ENCODE results near the gene KCNK7. TPM values are rescaled to one million over a fixed set of nuclear protein-coding genes. Genes with fewer than 3 reads are reported as not detected.

Gene KCNK7
- total and polyA plus RNA-seq, 2 donors, result 0.63 to 1.2 TPM

DNA sequence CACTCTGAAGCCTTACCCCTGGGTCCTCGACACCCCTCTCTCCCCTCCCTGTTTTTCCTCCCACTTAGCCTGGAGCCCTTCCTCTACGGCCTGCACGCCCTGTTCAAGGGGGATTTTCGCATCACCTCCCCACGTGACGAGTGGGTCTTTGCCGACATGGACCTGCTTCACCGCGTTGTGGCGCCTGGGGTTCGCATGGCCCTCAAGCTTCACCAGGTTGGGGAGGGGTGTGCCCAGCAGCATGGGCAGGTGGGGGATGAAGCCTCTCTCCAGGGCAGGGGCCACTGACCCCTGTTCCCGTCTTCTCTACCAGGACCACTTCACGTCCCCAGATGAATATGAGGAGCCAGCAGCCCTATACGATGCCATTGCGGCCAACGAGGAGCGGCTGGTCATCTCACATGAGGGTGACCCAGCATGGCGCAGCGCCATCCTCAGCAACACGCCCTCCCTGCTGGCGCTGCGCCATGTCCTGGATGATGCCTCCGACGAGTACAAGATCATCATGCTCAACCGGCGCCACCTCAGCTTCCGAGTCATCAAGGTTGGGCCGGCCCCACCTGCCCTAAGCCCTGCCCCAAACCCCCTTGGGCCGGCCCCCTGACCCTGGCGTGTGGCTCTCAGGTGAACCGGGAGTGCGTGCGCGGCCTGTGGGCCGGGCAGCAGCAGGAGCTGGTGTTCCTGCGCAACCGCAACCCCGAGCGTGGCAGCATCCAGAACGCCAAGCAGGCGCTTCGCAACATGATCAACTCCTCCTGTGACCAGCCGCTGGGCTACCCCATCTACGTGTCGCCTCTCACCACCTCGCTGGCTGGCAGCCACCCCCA is 39.5 kb upstream of the KCNK7 start:
- 93% methylated on average over 46 of the region's 46 CpGs for WGBS
- H3K4me3 ChIP-seq (ENCODE audit: low read depth, low read length), result no peak overlapping the region
- H3K27ac ChIP-seq (ENCODE audit: low read depth), result no peak overlapping the region
- H3K4me1 ChIP-seq (ENCODE audit: insufficient read depth), result no peaks in the 10 kb centered on the region
- no peak for DNase-seq (ENCODE audit: extremely low spot score)
- peaks cover 8% of the 10 kb centered on the region for H3K36me3 ChIP-seq (ENCODE audit: insufficient read depth)

DNA sequence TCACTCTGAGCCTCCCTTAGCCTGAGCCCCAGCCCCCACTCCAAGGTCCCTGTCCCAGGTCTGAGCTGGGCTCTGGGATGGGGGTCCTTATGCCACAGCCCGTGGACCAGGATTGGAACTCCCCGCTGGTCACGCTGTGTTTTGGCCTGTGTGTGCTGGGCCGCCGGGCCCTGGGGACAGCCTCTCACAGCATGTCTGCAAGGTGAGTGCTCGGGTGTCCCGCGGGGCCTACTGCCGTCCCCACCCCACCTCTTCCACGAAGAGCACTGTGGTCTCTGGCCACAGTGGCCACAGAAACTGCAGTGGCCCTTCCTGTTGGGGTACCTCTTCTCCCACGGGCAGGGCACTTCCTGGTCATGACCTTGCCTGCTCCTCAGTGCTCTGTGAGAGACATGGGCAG is 38.8 kb upstream of the KCNK7 start:
- no peak overlapping the region for H3K4me3 ChIP-seq (ENCODE audit: low read depth, low read length)
- H3K27ac ChIP-seq (ENCODE audit: low read depth), result no peak overlapping the region
- no peaks in the 10 kb centered on the region for H3K4me1 ChIP-seq (ENCODE audit: insufficient read depth)
- H3K36me3 ChIP-seq (ENCODE audit: insufficient read depth), result peaks cover 8% of the 10 kb centered on the region
- DNase-seq (ENCODE audit: extremely low spot score), result no peak
- WGBS, result 92% methylated on average over 11 of the region's 11 CpGs

DNA sequence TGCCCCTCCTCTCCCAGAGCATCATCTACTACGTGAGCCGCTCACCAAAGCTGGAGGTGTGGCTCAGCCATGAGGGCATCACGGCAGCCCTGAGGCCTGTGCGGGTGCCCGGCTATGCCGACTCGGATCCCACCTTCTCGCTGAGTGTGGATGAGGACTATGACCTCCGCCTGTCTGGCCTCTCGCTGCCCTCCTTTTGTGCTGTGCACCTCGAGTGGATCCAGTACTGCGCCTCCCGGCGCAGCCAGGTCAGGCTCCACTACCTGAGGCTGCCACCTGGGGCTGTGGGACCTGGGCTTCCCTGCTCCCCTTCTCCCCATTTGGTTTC is 38.5 kb upstream of the KCNK7 start:
- DNase-seq (ENCODE audit: extremely low spot score), result no peak
- H3K27ac ChIP-seq (ENCODE audit: low read depth), result no peak overlapping the region
- H3K4me3 ChIP-seq (ENCODE audit: low read depth, low read length), result no peak overlapping the region
- H3K36me3 ChIP-seq (ENCODE audit: insufficient read depth), result peaks cover 8% of the 10 kb centered on the region
- H3K4me1 ChIP-seq (ENCODE audit: insufficient read depth), result no peaks in the 10 kb centered on the region
- WGBS, result 91% methylated on average over 14 of the region's 14 CpGs

DNA sequence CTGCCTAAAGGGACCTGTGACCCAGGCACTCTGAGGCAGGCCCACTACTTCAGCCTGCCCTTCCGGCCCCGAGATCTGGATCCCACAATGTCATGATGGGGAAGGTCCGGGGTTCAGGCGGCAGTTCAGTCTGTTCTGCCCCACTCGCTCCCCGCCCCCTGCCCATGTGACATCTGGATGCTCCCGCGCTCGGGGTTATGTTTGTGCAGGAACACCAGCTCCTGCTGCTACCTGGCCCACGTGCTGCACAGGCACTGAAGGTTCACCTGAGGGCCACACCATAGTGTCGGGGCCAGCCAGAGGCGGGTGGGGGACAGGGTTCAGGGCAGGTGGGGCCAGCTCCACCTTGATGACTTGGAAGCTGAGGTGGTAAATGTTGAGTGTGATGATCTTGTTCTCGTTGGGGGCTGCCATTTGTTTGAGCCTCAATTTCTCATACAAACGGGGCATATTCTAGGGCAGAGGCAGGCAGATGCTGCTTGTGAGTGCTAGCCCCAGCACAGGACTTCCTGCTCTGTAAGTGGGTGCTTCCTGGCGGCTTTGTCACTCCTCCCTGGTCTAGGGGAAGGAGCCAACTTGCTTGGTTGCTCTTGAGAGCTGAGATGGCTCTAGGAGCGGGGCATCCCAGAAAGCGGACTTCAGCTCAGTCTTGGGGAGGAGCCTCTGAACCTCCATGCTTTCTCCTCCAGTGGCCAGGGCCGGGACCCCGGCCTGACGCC is 37.9 kb upstream of the KCNK7 start:
- WGBS, result 88% methylated on average over 20 of the region's 20 CpGs
- Histone ChIP-seq H3K4me3 (ENCODE audit: low read depth, low read length) (no peak overlapping the region), H3K36me3 (ENCODE audit: insufficient read depth) (peaks cover 8% of the 10 kb centered on the region), H3K4me1 (ENCODE audit: insufficient read depth) (no peaks in the 10 kb centered on the region), H3K27ac (ENCODE audit: low read depth) (no peak overlapping the region)
- no peak for DNase-seq (ENCODE audit: extremely low spot score)

DNA sequence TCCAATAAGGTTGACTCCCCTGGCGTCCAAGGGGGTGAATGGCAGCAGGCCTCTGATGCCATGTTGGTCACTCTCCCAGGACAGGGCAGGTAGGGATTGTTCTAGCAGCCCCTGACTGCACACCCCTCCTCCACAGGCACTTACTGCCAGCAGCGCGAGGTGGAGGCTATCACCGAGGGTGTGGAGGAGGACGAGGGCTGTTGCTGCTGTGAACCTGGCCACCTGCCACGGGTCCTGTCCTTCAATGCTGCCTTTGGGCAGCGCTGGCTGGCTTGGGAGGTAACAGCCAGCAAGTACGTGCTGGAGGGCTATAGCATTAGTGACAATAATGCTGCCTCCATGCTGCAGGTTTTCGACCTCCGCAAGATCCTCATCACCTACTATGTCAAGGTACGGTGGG is 34.6 kb upstream of the KCNK7 start:
- H3K4me3 ChIP-seq (ENCODE audit: low read depth, low read length), result no peak overlapping the region
- no peak overlapping the region for H3K27ac ChIP-seq (ENCODE audit: low read depth)
- DNase-seq (ENCODE audit: extremely low spot score), result no peak
- H3K36me3 ChIP-seq (ENCODE audit: insufficient read depth), result peaks cover 4% of the 10 kb centered on the region
- 89% methylated on average over 11 of the region's 11 CpGs for WGBS
- H3K4me1 ChIP-seq (ENCODE audit: insufficient read depth), result no peaks in the 10 kb centered on the region

- H3K27ac ChIP-seq (ENCODE audit: low read depth), result no peak overlapping the region
- H3K4me3 ChIP-seq (ENCODE audit: low read depth, low read length), result no peak overlapping the region
- peaks cover 3% of the 10 kb centered on the region for H3K36me3 ChIP-seq (ENCODE audit: insufficient read depth)
- WGBS, result 96% methylated on average over 14 of the region's 14 CpGs
- no peaks in the 10 kb centered on the region for H3K4me1 ChIP-seq (ENCODE audit: insufficient read depth)
- DNase-seq (ENCODE audit: extremely low spot score), result no peak
These were observed 34.0 kb upstream of the KCNK7 start for GRCh38 chr11:65629579-65629978.

GRCh38 chr11:65627202-65627601 is 31.6 kb upstream of the KCNK7 start:
- no peak for DNase-seq (ENCODE audit: extremely low spot score)
- no peak overlapping the region for H3K4me3 ChIP-seq (ENCODE audit: low read depth, low read length)
- no peak overlapping the region for H3K27ac ChIP-seq (ENCODE audit: low read depth)
- peaks cover 3% of the 10 kb centered on the region for H3K36me3 ChIP-seq (ENCODE audit: insufficient read depth)
- 95% methylated on average over 13 of the region's 13 CpGs for WGBS
- H3K4me1 ChIP-seq (ENCODE audit: insufficient read depth), result no peaks in the 10 kb centered on the region

DNA sequence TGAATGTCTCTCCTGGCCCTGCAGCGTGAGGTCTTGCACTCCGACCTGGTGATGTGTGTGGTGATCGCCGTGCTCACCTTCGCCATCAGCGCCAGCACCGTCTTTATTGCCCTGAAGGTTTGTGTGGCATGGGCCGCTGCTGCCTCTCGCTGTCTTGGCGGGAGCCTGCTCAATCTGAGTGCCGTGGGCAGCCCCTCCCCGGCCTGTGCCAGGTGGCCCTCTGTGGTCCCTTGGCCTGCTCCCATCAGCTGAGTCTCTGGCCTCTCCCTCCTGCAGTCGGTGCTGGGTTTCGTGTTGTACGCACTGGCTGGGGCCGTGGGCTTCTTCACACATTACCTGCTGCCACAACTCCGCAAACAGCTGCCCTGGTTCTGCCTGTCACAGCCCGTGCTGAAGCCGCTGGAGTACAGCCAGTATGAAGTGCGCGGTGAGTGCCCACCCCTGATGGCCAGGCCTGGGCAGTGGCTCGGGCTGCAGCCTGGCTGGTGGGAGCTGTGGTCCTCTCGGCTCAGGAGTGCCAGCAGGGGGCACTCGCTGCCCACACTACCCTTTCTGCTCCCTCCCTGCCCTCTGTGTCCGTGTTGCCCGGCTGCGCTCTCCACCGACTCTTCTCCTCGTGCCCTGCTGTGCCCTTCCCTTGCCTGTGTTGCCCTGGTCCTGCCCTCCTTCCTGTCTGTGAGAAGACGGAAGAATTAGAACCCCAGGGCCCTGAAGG is 30.2 kb upstream of the KCNK7 start:
- no peak overlapping the region for H3K27ac ChIP-seq (ENCODE audit: low read depth)
- H3K4me3 ChIP-seq (ENCODE audit: low read depth, low read length), result no peak overlapping the region
- 71% methylated on average over 30 of the region's 30 CpGs for WGBS
- no peaks in the 10 kb centered on the region for H3K4me1 ChIP-seq (ENCODE audit: insufficient read depth)
- H3K36me3 ChIP-seq (ENCODE audit: insufficient read depth), result peaks cover 3% of the 10 kb centered on the region
- no peak for DNase-seq (ENCODE audit: extremely low spot score)

GRCh38 chr11:65624931-65625627 is 29.5 kb upstream of the KCNK7 start:
- Histone ChIP-seq H3K4me1 (ENCODE audit: insufficient read depth) (no peaks in the 10 kb centered on the region), H3K36me3 (ENCODE audit: insufficient read depth) (no peaks in the 10 kb centered on the region), H3K4me3 (ENCODE audit: low read depth, low read length) (no peak overlapping the region), H3K27ac (ENCODE audit: low read depth) (no peak overlapping the region)
- DNase-seq (ENCODE audit: extremely low spot score), result no peak
- WGBS, result 85% methylated on average over 30 of the region's 30 CpGs

- no peaks in the 10 kb centered on the region for H3K4me1 ChIP-seq (ENCODE audit: insufficient read depth)
- WGBS, result 93% methylated on average over 25 of the region's 25 CpGs
- no peak overlapping the region for H3K4me3 ChIP-seq (ENCODE audit: low read depth, low read length)
- no peaks in the 10 kb centered on the region for H3K36me3 ChIP-seq (ENCODE audit: insufficient read depth)
- DNase-seq (ENCODE audit: extremely low spot score), result no peak
- H3K27ac ChIP-seq (ENCODE audit: low read depth), result no peak overlapping the region
These were observed 28.4 kb upstream of the KCNK7 start for GRCh38 chr11:65623852-65624616.

GRCh38 chr11:65623177-65623576 is 27.6 kb upstream of the KCNK7 start:
- peaks cover 5% of the 10 kb centered on the region for H3K36me3 ChIP-seq (ENCODE audit: insufficient read depth)

DNA sequence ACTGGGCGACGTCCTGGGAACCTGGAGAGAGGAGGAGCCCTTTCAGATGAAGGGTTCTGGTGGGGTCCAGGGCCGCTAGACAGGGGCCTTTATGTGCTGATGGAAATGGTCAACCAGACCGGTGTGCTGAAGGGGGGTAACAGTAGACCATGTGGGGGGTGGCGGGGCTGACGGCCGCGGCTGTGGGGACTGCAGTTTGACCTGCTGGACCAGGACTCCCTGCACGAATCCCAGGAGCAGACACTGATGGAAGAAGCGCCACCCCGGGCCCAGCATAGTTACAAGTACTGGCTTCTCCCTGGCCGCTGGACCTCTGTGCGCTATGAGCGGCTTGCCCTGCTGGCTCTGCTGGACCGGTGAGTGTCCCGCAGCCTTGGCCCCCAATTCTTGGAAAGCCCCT is 26.4 kb upstream of the KCNK7 start:
- Histone ChIP-seq H3K36me3 (ENCODE audit: insufficient read depth) (peaks cover 7% of the 10 kb centered on the region), H3K27ac (ENCODE audit: low read depth) (no peak overlapping the region), H3K4me3 (ENCODE audit: low read depth, low read length) (no peak overlapping the region), H3K4me1 (ENCODE audit: insufficient read depth) (no peaks in the 10 kb centered on the region)
- 94% methylated on average over 16 of the region's 16 CpGs for WGBS
- no peak for DNase-seq (ENCODE audit: extremely low spot score)

More at GRCh38 chr11:65623177-65623576, 27.6 kb upstream of the KCNK7 start:
- 92% methylated on average over 14 of the region's 14 CpGs for WGBS
- no peak overlapping the region for H3K4me3 ChIP-seq (ENCODE audit: low read depth, low read length)
- H3K27ac ChIP-seq (ENCODE audit: low read depth), result no peak overlapping the region
- H3K4me1 ChIP-seq (ENCODE audit: insufficient read depth), result no peaks in the 10 kb centered on the region
- DNase-seq (ENCODE audit: extremely low spot score), result no peak

GRCh38 chr11:65621460-65621859 is 25.9 kb upstream of the KCNK7 start:
- H3K4me3 ChIP-seq (ENCODE audit: low read depth, low read length), result no peak overlapping the region
- no peaks in the 10 kb centered on the region for H3K4me1 ChIP-seq (ENCODE audit: insufficient read depth)
- 96% methylated on average over 14 of the region's 14 CpGs for WGBS
- no peak overlapping the region for H3K27ac ChIP-seq (ENCODE audit: low read depth)
- peaks cover 7% of the 10 kb centered on the region for H3K36me3 ChIP-seq (ENCODE audit: insufficient read depth)
- no peak for DNase-seq (ENCODE audit: extremely low spot score)
